Measurements from ENCODE around the gene PAK5. TPM values are rescaled to one million over a fixed set of nuclear protein-coding genes. Genes with fewer than 3 reads are reported as not detected.

The PAK5 gene
- total and polyA plus RNA-seq, 9 of the 15 experiments (the other 6 are each of a cell fraction or from before 2014, with no cell fraction given), result not detected

DNA sequence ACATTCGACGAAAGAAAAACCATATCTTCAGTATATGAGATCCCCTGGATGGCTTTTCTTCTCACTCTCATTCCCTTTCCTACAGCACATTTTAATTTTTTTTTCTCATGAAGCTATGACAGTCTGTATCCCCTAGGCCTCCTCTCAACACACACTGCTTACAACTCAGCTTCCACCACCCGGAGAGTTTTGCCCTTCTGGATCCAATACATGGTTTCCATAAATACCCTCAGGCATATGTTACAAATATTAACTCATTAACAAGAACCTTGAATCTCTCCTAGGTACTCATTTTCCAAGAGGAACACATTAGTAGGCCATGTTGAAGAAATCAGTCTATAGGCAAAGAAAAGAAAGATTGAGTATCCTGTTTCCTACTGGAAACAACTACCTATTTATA, 44.0 kb downstream of the PAK5 start:
- WGBS (ENCODE audit: insufficient coverage, low coverage, missing lambda C conversion rate), result 0% methylated on average over 3 of the region's 3 CpGs
- DNase-seq (ENCODE audit: extremely low read depth in 1 of 4, low spot score in 3 of 4), result no peak
- no peak overlapping the region for H3K9ac ChIP-seq (ENCODE audit: insufficient read depth in 1 of 2, low read depth in 2 of 2, low read length in 2 of 2)
- no peaks in the 10 kb centered on the region for H3K9me3 ChIP-seq (replicated peaks; ENCODE audit: control insufficient read depth, insufficient read depth, low read depth, low read length)
- TF ChIP-seq HDAC3 (IDR thresholded peaks at IDR 0.05; ENCODE audit: borderline replicate concordance, partially characterized antibody) (no peak), FOXK2 (conservative IDR thresholded peaks at IDR 0.05 in 1 of 2, IDR thresholded peaks at IDR 0.05 in 1 of 2; ENCODE audit: low read depth in 2 of 2) (no peak), KDM4B (IDR thresholded peaks at IDR 0.05; ENCODE audit: borderline replicate concordance in 2 of 2, low read depth in 1 of 2) (no peak), DACH1 (IDR thresholded peaks at IDR 0.05; ENCODE audit: partially characterized antibody) (no peak)
- TF ChIP-seq, protein P1, sequence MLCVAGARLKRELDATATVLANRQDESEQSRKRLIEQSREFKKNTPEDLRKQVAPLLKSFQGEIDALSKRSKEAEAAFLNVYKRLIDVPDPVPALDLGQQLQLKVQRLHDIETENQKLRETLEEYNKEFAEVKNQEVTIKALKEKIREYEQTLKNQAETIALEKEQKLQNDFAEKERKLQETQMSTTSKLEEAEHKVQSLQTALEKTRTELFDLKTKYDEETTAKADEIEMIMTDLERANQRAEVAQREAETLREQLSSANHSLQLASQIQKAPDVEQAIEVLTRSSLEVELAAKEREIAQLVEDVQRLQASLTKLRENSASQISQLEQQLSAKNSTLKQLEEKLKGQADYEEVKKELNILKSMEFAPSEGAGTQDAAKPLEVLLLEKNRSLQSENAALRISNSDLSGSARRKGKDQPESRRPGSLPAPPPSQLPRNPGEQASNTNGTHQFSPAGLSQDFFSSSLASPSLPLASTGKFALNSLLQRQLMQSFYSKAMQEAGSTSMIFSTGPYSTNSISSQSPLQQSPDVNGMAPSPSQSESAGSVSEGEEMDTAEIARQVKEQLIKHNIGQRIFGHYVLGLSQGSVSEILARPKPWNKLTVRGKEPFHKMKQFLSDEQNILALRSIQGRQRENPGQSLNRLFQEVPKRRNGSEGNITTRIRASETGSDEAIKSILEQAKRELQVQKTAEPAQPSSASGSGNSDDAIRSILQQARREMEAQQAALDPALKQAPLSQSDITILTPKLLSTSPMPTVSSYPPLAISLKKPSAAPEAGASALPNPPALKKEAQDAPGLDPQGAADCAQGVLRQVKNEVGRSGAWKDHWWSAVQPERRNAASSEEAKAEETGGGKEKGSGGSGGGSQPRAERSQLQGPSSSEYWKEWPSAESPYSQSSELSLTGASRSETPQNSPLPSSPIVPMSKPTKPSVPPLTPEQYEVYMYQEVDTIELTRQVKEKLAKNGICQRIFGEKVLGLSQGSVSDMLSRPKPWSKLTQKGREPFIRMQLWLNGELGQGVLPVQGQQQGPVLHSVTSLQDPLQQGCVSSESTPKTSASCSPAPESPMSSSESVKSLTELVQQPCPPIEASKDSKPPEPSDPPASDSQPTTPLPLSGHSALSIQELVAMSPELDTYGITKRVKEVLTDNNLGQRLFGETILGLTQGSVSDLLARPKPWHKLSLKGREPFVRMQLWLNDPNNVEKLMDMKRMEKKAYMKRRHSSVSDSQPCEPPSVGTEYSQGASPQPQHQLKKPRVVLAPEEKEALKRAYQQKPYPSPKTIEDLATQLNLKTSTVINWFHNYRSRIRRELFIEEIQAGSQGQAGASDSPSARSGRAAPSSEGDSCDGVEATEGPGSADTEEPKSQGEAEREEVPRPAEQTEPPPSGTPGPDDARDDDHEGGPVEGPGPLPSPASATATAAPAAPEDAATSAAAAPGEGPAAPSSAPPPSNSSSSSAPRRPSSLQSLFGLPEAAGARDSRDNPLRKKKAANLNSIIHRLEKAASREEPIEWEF (CRISPR knock-in tag; IDR thresholded peaks at IDR 0.05), result no peak
- TF ChIP-seq, protein P2, sequence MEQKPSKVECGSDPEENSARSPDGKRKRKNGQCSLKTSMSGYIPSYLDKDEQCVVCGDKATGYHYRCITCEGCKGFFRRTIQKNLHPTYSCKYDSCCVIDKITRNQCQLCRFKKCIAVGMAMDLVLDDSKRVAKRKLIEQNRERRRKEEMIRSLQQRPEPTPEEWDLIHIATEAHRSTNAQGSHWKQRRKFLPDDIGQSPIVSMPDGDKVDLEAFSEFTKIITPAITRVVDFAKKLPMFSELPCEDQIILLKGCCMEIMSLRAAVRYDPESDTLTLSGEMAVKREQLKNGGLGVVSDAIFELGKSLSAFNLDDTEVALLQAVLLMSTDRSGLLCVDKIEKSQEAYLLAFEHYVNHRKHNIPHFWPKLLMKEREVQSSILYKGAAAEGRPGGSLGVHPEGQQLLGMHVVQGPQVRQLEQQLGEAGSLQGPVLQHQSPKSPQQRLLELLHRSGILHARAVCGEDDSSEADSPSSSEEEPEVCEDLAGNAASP (IDR thresholded peaks at IDR 0.05), result no peak
- H3K79me2 ChIP-seq (ENCODE audit: control insufficient read depth, insufficient read depth, low read length), result no peaks in the 10 kb centered on the region
- no TSS peak for BruUV-seq (replicated peaks)
- H3K9me1 ChIP-seq (ENCODE audit: control insufficient read depth, insufficient read depth, low read length), result no peaks in the 10 kb centered on the region
- no peak overlapping the region for H2AFZ ChIP-seq (ENCODE audit: low read depth, low read length)
- intact Hi-C loops (cut with micrococcal nuclease) (no loop called here), in situ Hi-C loops (cut with MboI) (no loop called here)
- H3K4me1 ChIP-seq (replicated peaks in 1 of 2; ENCODE audit: control insufficient read depth in 2 of 2, insufficient read depth in 2 of 2, low read length in 2 of 2), result no peaks in the 10 kb centered on the region
- no peak for ATAC-seq
- no peaks in the 10 kb centered on the region for H3K27me3 ChIP-seq (ENCODE audit: control insufficient read depth in 2 of 2, insufficient read depth in 2 of 2, low read length in 2 of 2)
- no peaks in the 10 kb centered on the region for H4K20me1 ChIP-seq (replicated peaks; ENCODE audit: control insufficient read depth, insufficient read depth, low read length)
- no peak overlapping the region for H3K4me2 ChIP-seq (ENCODE audit: insufficient read depth, low read length)
- ChIA-PET CTCF (ENCODE audit: low intra/inter-chr PET ratio) (no interaction called here), POLR2A (no interaction called here)
- no peak for FAIRE-seq
- no peak overlapping the region for H3K27ac ChIP-seq (ENCODE audit: extremely low read depth, low read depth, low read length)
- H3K4me3 ChIP-seq, result no peak overlapping the region
- no peaks in the 10 kb centered on the region for H3K36me3 ChIP-seq (ENCODE audit: control insufficient read depth, insufficient read depth, low read length)
